PC-3 (cell line): ENCODE data around the gene ZDHHC13.

Source experiments
- CTCF ChIP-seq: fragments of 300-600 bp; sonication (generic); conservative IDR thresholded peaks from 2 replicates; pipeline ENCODE4 v1.5.1; 2017; ENCODE audit warnings: antibody characterized with exemption, low read depth, mild to moderate bottlenecking, low read length
- EZH2 ChIP-seq: fragments of 300-600 bp; sonication (generic); IDR thresholded peaks from one replicate; pipeline ENCODE4 v1.6.1; 2017; ENCODE audit warnings: antibody characterized with exemption, mild to moderate bottlenecking, low read length; ENCODE audit not compliant: unreplicated experiment

GRCh38 chr11:19199771-19200170, 82.8 kb downstream of the ZDHHC13 start:
- TF ChIP-seq EZH2, result no peak
- TF ChIP-seq CTCF, result no peak
